Hematopoietic multipotent progenitor cell treated with erythropoietin and hydrocortisone succinate and interleukin-3 and kit ligand, for 4 days (in vitro differentiated cells): ENCODE measurements around the gene CDH13.

Experiments used
- DNase-seq: peaks from one replicate; pipeline ENCODE4 v3.0.0-alpha.2; 2015

The CDH13 gene

DNA sequence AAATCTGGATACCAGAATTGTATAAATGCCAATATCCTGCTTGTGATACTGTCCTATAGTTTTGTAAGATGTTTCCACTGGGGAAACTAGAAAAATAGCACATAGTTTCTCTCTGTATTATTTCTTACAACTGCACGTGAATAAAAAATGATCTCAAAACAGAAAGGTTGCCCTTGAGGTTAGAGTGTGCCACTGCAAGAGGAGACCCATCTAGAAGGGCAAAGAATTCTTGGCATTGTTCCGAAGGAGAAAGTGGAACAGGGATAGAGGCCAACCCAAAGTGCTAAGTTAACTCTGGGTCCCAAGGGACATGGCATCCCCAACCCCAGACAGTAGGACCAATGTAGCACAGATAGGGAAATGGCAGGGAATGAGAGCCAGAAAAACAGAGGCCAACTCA is 703.5 kb downstream of the CDH13 start:
- no peak for DNase-seq

DNA sequence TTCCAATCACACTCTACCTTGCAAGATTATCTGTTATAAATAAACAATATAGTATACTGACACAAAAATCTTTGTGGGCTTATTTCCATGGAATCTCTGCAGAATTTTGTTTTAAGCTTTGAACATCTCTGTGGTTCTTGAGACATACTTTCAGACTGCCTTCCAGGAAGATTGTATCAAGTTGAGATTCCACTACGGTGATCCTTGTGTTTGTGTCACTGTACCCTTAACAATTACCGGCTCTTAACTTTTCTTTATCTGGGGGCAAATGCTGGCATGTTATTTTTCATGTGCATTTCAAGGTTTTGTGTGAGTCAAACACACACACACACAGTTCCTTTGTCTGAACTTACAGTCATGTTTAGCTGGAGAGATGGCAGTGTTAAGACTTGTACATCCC is 708.3 kb downstream of the CDH13 start:
- DNase-seq, result no peak

DNA sequence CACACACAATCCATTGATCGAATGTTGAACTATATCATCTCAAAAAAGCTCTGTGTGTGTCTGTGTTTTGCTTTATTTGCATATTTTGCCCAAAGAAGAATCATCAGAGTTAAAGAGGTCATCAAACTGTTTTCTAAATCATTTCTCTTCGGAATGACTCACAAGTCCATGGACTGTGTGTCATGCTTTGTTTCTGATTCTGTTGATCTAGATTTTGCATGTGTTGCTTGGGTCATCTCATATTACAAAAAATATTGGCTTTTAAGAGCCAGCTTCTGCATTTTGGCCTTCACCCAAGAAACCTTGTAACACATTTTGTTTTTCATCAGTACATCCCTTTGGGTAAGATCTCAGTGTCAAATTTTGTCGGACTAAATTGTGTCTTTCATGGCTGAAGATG is 709.8 kb downstream of the CDH13 start:
- no peak for DNase-seq

DNA sequence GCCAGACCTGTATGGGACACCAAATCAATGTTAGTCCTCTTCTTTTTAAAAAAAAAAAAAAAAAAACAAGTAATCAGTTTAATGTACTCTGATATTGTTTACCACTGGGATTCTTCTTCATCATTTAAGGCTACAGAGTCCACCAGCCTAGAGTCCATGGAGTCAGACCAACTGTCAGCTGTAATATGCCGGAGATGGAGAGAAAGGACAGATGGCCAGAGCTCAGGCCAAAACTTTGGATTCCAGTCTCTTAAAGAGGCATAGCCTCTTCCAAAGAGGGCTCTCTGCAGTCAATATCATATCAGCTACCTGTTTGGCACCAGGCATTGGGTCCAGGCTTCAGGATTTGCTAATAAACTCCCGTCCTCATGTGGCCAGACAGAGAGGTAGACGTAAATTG is 711.4 kb downstream of the CDH13 start:
- no peak for DNase-seq

DNA sequence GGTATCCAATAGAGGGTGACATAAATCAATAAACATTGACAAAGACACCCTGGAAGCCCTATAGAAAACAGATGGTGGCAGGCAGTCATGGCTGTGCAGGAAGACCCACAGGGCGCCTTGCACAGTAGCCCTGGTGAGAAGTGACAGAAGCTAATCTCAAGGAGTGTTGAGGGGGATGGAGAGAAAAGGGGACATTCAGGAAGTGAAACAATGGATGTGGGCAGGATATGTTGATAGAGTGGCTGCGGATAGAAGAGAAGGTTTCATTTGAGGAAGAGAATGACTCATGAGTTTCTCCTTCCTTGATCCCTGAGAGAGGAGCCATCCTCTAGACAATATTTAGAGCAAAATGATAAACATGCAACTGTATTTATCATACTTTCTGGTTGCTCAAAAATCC is 712.2 kb downstream of the CDH13 start:
- DNase-seq, result no peak

DNA sequence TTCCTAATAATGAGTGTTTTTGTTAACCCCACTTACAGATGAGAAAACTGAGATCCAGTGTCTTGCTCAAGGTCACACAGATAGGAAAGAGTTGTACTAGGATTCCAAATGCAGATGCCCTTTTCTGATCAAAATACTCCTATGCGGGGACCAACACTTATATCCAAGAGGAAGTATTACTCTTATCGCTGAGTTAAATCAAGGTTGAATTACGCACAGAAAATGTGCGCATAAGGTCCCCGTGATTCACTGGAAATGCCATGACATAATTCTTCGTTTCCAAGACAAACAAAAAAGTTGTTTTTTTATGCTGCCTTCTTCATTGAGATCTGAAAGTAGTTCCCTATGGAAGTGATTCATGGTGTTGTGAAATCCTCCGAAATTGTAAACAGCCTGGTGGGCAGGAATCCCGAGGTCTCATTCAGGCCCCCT is 717.2 kb downstream of the CDH13 start:
- no peak for DNase-seq

DNA sequence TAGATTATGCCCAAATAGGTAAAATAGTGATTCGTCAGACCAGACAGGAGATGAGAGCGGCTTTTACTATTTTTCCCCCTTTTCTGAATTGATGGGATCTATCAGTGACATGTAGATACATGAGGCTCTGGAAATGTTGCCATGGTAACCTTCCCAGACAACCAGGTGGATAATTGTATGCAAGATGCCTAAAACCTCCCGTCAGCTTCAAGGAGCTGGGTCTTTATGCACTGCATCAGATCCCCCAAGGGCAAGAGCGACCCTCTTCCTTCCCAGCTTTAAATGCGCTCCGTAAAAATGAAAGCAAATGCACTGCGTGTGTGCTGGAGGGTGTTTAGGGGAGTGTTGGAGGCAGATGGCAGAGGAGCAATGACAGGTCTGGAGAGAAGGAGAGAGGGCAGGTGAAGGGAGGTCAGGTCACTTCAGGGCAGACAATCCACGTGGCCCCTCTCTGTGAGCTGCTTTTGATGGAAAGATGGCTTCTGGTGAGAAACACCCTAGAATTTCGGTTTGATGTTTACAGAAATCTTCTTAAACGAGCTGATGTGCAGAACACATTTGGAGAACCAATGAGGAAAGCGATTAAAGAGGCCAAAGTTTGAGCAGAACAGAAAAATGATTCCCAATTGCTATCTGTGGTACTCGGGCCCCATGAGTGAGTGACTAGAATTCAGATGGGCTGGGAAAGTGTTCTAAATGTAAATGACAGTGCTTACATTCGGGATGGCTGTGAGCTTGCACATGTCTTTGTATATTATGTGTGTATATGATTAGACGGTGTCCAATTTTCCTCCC is 719.3 kb downstream of the CDH13 start:
- no peak for DNase-seq

DNA sequence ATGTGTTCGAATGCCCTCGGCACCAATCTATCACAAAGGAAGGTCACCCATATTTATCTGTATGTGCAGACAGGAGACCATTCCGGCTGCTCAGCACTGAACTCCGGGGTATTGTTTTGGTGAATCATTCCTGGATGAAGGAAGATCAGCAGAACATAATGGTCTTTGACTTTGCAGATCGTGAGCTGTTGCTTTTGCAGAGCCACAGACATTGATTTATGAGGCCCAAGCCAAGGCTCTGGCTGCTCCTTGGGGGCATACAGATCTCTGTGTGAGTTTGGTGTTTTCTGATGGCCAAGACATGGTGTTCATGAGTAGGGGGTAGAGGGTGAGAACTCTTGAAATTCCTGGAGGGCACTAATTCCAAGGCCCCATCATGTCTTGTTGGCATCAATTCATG is 722.2 kb downstream of the CDH13 start:
- DNase-seq, result no peak

DNA sequence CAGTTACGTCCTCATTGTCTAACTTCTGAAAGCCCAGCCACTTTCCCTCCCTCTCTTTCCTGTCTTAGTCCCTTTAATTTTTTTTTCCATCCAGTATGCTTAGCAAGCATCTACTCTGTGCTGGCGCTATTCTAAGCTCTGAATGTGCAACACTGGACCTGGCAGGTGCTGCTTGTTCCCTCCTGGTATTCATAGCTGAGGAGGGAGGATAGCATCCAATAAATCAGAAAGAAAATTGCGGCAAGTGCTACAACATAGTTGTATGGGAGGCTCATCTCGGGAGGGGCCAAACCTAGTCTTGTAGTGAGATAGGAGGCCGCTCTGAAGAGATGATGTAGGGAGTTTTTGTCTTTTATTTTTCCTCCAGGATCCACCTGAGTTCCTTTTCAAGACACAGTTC is 723.7 kb downstream of the CDH13 start:
- DNase-seq, result no peak

DNA sequence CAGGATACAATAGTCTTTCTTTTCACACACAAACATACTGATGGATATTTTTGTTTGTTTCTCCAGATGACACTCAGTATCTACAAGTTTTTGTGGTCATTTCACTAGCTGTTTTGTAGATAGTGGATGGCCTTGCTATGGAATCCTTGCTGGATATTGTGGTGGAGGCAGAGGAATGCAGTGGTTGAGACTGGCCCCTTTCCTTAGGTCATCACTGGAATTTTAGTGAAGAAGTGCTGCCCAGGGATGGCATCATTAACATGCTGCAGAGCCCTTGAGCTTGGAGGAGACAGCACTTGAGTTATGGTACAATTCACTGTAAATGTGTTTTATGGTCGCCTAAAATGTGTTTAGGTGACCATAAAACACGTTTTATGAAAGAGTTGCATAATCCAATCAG is 725.1 kb downstream of the CDH13 start:
- DNase-seq, result no peak

DNA sequence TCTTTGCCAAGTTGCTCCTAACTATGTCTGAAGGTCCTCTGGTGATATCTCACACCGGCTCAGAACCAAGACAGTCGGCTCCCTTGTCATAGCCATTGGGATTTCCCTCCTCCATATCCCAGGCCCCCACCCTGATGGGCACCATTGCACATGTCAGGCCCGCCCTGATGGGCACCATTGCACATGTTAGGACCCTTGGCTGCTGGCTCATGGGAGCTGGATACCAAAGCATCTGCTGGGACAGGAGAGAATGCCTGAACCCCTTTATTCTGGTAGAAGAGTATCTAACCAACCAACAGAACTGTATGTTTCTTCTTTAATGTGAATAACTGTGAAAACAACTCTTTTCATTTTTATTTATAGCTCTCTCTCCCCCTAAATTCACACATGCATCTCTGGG is 726.5 kb downstream of the CDH13 start:
- DNase-seq, result no peak

DNA sequence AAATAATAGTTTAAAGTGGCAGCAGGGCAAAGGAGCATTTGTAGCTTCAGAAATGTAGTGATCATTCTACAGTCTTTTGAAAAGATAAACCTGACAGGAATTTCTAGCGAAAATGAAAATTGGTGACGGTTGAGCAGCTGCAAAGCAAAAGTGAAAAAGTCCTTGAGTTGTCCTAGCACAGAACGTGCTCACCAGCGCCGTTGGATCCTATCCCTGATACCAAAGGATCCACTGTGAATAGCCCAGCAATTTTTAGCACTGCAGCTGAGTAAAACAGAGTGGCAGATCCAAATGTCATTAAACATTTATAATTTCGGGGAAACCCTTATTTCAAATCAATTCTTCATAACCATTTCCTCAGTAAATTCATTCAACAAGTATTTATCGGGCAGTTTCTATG is 727.2 kb downstream of the CDH13 start:
- DNase-seq, result no peak

DNA sequence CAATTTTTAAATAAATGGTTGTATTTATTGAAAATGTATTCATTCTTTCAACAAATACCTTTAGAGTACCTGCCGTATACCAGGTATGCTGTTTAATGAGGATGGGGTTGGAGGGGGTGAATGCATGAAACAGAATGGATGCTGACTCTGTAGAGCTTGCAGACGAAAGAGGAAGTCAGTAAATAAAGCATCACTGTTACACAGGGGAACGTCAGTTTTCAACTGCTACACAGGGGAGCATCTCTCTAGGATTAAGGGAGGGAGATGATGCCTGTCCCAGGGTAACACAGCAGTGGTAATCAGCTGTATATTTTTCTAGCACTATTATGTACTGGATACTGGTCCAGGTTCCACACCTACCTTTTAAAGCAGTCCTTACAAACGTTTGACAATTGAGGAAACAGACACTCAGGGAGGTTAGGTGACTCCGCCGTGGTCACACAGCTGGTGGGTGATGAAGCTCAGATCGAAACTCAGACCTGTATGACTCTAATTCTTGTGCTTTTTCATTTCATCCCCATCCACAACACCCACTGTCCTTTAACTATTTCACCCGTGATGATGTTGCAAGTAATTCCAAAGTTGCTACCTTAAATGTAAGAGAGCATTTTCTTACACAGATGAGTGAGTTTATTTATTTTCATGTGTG is 728.9 kb downstream of the CDH13 start:
- no peak for DNase-seq

DNA sequence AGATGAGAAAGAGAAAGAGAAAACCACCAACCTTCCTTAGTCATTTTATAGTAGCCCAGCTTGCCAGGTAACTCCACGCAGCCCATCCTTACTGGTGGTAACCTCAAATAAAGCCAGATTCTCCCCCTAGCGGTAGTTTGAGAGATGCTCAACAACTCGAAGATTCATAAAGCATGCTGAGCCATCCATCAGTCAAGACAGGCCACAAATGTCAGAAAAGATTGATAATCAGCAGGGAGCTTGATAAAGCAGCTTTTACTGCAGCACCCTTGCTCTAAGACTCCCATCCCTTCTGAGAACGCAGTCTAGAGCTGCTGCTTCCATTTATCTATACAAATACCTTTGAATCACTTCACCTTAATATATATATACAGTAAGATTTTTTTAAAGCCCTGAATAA is 729.5 kb downstream of the CDH13 start:
- peak; percentile 72 for DNase-seq

DNA sequence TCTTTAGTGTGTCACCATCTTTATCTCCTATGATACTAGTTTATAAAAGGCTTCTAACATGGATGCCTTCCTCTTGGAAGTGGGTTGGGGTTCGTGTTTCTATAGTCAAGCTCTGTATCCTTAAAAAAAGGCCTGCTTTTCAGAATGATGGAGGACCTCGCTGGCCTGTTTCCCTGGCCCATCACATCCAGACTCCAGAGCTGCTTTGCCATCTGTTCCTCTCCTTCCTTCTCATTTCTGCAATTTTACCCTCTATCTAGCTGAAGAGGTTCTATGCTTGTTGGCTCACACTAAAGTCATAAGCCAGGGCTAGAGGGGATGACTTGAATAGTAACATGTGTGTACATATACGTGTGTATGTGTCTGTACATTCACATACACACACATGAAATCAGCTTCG is 730.2 kb downstream of the CDH13 start:
- no peak for DNase-seq

DNA sequence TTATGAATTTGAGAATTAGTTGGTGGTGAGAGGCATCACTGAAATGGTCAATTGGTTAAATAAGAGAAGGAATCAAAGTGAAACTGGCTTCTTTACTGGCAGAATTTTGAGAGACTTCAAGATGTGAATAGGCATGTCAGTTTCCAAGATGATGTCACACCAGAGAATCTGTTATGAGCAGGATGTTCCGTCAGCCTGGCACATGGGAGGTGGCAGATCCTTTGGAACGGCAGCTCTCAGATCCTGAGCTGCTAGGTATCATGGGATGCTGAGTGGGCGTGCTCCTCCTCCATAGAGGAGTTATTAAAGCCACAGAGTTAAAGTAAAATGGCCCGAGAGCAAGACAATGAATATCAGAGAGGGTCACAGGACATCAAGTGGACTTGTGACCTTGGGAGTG is 736.8 kb downstream of the CDH13 start:
- DNase-seq, result no peak

DNA sequence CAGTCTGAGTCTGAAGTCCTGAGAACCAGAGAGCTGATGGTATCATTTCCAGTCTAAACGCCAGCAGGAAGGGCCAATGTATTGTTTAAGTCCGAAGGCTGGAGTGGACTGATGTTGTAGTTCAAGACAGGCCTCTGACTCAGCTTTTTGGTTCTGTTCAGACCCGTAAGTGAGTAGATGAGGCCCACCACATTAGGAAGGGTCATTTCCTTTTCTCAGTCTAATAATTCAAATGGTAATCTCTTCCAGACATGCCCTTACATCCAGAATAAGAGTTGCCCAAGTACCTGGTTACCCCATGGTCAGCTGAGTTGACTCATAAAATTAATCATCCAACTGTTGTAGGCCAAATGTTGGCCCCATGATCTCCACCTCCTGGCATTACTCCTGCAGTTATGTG is 738.4 kb downstream of the CDH13 start:
- no peak for DNase-seq

DNA sequence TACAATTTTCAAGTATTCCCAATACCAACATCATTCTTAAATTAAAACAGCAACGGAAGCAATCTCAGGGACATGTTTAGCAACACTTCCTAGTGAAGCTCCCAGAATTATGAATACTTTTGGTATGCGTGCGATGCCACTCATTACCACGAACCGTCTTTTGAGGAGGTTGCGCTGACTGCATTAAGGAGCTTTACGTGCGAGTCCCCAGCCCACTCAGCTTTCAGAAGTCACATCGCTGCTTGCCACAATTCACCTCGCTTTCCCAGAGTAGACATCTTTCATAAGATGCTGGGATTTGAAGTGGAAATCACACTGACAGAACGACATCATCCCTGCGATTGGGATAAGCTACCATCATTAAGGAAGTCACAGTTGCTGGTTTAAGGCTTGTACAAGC is 739.5 kb downstream of the CDH13 start:
- no peak for DNase-seq

DNA sequence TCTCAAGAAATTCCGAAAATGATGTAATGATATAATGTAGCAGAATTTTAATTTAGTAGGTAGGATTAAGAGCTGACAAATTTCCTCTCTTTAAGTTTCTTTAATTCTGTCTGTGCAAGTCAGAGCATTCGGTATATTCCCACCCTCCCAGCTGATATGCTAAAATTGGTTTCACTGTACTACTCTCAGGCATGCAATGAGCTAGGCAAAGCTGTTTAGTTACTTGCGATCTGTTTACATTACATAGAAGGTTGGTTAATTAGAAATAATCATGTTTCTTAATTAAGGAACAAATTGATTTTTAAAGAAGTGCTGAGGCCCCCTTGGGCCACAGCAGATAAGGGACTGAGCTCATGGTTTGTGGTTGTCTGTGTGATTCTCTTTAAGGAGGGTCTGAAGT is 748.2 kb downstream of the CDH13 start:
- no peak for DNase-seq

DNA sequence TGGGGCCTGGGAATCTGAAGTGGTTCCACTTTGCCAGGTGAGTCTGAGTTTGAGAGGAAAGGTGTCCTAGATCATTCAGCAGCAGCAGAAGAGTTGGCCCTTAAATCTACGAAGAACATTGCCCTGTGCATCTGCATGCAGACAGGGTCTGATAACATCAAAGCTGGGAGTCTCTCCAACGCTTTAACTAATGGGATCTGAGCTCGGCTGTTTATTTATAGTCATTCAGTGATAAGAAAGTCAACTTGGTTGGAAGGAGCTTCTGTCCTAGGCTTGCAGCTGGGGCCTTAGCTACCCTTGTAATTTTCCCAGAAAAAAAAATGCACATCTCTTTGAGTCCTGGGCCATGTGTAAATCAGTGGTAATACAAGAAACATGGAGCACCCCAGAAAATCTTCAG is 763.0 kb downstream of the CDH13 start:
- no peak for DNase-seq

DNA sequence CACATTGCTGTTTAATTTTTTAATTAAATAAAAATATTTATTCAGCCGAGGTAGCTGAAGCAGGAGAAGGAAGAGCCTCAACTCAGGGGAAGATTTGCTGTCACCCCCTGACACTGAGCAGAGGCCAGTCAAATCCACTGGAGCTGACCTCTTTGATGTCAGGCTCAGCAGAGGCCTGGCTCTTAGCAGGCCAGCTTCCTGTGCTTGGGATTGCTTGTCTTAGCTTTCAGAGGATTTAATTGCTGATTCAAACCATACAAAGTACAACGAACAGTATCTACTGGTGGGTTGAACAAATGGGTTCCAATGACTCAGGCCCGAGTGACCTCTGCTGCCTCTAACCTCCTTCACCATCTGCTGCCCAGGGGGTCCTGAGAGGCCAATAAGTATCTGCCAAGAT is 764.0 kb downstream of the CDH13 start:
- no peak for DNase-seq

DNA sequence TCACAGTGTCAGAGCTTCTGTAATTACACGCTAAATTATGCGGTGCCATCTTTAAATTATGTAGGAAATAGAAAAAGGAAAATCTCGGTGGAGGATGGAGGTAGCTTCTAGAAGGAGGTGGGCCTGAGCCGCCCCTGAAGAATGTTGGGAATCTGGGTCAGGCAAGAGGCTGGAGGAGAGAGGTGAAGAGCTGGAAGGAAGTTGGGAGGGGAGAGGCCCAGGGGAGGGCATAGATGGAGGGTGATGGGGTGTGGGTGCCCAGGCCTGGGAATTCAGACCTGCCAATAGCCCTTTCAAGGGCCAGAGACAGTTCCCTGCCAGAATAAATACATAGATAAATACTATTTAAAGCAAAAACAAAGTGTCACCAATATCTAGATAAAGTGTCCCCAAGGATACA is 766.0 kb downstream of the CDH13 start:
- DNase-seq, result no peak

DNA sequence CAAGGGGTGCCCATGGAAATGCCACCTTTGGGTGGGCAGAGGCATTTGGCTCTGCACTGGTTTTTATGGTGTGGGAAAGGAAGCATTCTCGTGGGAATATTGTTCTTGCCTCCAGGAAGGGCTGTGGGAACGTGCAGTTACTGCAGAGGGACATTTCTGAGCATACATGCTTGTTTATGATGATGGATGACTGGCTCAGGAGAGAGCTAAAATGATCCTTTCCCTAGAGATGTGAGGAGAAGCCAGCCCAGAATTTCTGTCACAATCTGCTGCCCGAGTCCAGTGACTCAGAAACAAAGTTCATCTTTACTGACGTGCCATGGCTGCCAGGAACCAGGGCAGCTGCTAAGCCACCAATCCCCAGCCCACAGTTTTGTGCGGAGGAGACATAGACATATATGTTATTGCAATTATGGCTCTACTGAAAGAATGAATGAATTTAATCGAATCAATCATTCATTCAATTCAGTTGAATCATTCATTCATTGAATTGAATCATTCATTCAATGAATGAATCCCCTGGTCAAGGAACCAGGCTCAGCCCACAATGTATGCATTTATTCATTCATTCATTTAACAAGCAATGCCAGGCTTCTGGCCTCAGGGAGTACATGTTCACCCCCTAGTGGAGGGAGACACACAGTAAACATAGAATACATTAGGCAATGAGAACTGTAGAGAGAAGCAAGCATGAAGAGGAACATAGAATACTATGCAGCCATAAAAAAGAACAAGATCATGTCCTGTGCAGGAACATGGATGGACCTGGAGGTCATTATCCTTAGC is 766.6 kb downstream of the CDH13 start:
- peak; percentile 1 for DNase-seq
